Cerebellar nuclear complex (tissue), 1 donor: ENCODE data around the gene CTBP1.

ENCODE experiments used
- DNase-seq, 2 experiments: peaks; one replicate each; lab custom pipeline; 2025; lab: John Stamatoyannopoulos, UW

Gene CTBP1

GRCh38 chr4:1196421-1197183 lies 52.3 kb downstream of the CTBP1 start:
- no peak for DNase-seq

DNA sequence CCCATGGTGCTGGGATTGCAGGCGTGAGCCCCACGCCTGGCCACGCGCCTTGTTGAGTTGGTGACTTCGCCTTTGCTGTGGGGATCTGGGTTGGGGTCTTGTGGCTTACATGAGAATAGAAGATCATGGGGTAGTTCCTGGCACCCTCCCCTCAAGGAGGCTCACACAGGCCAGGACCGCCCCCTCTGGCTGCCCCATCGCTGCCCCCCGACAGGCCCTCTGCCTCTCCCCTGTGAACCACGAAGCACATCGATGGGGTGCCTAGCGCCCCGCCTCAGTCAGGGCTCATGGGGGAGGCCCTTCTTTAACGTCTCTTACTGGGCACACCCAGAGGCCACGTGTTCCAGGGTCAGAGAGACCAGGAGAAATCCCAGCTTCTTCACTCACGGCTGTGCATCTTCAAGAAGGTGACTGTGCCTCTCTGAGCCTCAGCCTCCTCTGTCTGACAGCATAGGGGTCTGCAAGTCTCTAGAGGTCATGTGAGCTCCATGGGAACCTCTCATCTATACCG lies 53.0 kb downstream of the CTBP1 start:
- no peak for DNase-seq

GRCh38 chr4:1195109-1195671 lies 53.7 kb downstream of the CTBP1 start:
- no peak for DNase-seq

GRCh38 chr4:1194010-1194900 lies 54.7 kb downstream of the CTBP1 start:
- peak; percentile 57 to 71 for DNase-seq

- no peak for DNase-seq
These were observed 55.5 kb downstream of the CTBP1 start for GRCh38 chr4:1193206-1194009.

DNA sequence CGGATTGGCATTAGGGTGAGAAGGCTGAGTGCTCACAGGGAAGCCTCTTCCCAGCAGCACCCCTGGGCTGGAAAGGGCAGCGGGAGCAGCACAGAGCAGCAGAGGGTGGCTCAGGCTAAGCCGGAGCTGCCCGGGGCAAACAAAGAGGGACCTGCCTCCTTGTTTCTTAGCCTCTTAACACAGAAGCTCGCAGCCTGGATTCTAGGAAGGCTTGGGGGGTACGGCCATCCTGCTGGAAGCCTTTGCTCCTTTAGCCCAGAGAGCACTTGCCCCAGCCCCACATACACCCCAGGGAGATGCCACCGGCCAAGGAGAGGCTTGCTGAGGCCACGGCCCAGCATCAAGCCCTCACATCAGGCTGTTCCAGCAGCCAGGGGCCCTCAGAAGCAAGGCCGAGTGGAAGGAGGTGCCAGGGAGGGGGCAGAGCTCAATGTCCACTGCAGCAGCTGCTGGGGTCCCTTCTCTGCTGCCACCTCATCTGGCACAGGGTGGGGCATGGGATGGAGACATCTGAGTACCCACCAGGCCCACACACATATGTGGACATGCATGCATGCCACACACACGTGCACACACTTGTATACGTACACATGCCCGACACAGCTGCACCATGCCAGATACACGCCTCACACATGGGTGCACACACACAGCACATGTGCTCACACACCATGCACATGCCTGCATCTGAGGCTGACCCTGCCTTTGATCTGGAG lies 56.3 kb downstream of the CTBP1 start:
- no peak for DNase-seq

- peak; percentile 66 to 85 for DNase-seq
These were observed 56.8 kb downstream of the CTBP1 start for GRCh38 chr4:1192091-1192492.

GRCh38 chr4:1191621-1192020 lies 57.3 kb downstream of the CTBP1 start:
- no peak for DNase-seq

DNA sequence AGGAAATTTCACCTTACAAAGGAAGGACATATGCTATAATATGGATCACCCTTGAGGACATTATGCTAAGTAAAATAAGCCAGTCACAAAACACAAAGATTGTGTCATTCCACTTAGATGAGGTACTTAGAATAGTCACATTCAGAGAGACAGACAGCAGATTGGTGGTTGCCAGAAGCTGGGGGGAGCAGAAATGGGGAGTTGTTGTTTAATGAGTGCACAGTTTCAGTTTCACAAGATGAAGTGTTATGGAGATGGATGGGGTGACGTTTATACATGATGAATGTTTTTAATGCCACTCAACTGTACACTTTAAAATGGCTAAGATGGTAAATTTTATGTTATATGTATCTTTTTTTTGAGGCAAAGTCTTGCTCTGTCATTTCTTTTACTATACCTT lies 61.7 kb downstream of the CTBP1 start:
- DNase-seq = no peak

DNA sequence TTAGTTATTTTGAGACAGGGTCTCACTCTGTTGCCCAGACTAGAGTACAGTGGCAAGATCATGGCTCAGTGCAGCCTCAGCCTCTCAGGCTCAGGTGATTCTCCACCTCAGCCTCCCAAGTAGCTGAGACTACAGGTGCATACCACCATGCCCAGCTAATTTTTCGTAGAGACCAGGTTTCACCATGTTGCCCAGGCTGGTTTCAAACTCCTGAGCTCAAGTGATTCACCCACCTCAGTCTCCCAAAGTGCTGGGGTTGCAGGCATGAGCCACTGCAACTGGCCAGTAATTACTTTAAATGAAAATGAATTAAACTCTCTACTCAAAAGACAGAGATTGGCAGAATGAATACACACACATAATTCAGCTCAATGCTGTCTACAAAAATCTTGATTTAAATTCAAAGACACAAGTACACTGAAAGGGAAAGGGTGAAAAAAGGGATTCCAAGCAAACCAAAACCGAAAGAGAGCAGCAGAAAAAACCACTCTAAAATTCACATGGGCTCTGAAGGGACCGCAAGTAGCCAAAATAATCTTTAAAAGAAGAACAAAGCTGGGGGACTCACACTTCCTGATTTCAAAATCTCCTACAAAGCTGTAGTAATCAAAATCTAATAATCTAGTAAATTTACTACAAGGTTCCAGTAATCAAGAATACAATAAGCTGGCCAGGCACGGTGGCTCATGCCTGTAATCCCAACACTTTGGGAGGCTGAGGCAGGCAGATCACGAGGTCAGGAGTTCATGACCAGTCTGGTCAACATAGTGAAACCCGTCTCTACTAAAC lies 64.8 kb downstream of the CTBP1 start:
- no peak for DNase-seq

- no peak for DNase-seq
These were observed 66.6 kb downstream of the CTBP1 start for GRCh38 chr4:1182313-1182712.

- DNase-seq = no peak
These were observed 68.3 kb downstream of the CTBP1 start for GRCh38 chr4:1180663-1181062.

DNA sequence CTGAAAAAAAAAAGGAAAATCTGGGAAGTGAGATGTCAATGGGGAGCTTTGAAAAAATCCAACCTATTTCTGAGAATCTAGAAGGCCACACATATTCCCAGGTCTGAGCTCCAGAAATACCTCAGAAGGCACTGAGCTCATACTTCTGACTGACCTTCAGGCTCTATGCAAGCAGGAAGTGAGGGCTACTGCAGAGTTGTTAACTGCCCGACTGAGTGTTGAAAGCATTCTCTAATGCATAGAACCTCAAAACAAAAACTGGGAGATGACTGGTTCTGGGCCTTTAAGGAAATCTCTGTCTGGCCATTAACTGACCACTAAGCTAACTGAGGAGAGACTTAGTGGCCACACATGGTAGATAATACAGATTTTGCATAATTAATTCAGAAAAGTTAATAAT lies 69.0 kb downstream of the CTBP1 start:
- DNase-seq = no peak

DNA sequence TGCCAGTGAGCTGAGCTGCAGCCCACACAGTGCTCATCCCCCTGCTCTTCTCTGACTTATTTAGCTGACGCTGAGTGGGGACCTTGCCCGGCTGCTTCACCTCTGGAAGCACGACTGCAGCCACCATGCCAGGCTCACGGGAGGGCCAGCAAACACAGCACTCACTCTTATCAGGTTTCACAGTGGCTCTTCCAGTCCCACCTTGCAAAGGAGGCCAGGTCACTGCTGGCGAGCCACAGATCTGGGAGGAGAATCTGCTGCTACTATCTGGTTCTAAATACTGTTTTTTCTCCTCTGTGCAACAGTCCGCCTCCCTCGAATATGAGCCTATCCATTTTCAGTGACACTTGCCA lies 69.9 kb downstream of the CTBP1 start:
- DNase-seq = no peak

DNA sequence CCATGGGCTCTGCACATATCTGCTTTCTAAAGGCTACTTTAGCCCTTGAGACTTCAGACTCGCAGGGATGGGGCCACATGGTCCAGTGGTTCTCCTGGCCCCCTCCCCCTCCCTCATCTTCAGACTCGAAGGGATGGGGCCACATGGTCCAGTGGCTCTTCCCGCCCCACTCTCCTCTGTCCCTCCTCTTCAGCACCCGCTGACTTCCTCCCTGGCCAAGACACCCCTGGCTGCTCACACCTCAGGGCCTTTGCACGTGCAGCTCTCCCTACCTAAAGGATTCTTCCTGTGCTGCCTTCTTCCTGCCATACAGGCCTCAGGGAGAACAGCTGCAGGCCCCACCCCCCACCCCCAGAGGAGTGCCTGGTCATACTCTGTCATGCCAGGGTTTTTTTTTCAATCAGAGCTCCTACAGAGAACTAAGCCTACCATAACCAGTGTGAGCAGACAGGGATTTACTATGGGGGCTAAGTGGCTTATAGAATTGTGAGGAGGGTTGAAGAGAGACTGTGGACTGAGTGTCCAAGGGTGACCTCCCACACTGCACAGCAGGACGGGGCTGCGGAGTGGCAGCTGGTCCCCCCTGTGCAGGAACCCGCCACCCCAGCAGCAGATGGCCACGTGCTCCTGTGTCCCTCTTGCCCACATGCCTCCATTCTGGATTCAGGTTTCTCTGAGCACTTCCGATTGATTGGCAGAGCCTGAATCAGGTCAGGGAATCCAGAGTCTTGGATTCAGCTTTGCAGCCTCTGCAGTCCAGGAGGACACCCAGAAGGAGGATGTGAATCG lies 70.4 kb downstream of the CTBP1 start:
- DNase-seq = no peak

DNA sequence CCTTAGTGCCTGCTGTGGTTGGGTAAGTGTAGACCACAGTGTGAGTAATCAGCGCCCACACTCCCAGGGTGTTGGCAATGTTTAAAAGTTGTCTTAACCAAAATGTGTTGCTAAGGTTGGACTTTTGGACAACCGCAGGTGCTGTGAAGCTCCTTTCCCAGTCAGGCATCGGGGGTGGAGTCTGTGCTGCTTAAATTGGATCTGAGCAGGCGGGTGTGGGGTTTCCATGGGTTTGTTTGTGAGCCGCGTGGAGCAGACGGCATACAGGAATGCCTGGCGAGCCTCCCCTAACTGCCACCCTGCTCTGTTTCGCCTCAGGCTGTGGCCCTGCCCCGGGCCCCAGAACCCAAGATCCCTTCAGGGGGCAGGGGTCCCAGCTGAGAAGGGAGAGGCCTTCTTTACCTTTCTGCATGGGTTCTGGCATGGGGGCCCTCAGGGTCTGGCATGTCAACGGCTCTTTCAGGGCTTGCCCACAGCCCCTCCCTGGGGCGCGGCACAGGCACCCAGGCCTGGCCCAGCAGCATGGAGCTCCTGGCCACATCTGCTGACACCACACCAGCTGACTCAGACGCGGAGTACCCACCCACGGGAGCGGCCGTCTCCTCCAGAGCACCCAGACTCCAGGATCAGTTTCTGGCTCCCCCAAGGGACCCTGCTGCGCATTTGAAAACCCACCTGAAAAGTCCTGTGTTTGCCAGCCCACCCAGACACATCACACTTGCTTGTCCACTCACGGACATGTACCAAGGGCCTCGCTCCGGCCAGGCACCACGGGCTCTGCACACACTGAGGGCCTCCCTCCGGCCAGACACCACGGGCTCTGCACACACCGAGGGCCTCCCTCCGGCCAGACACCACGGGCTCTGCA lies 71.4 kb downstream of the CTBP1 start:
- DNase-seq = no peak

- DNase-seq = no peak
These were observed 72.3 kb downstream of the CTBP1 start for GRCh38 chr4:1176398-1177273.
